Hindlimb muscle (tissue), 1 donor: ENCODE results near the gene ATG7. TPM values are rescaled to one million over a fixed set of nuclear protein-coding genes. Genes with fewer than 3 reads are reported as not detected.

Experiments used
- DNase-seq: peaks from one replicate; pipeline ENCODE4 v3.0.0-alpha.2; 2013
- polyA plus RNA-seq: library from polyadenylated mRNA; unstranded; fragments of 120-200 nt; gene quantifications from one replicate; pipeline ENCODE4 v1.2.1, GENCODE V29; 2013; ENCODE audit not compliant: insufficient read length

Gene ATG7
- polyA plus RNA-seq, 1 donor: 15.0 TPM

- no peak for DNase-seq
Observed at GRCh38 chr3:11363715-11364114, 91.5 kb downstream of the ATG7 start.

GRCh38 chr3:11364181-11364580 is 92.0 kb downstream of the ATG7 start:
- DNase-seq: no peak

- peak; percentile 58 for DNase-seq
Observed at GRCh38 chr3:11367143-11367693, 95.0 kb downstream of the ATG7 start.

GRCh38 chr3:11370191-11370590 is 98.0 kb downstream of the ATG7 start:
- peak; percentile 74 for DNase-seq

GRCh38 chr3:11370966-11371365 is 98.8 kb downstream of the ATG7 start:
- DNase-seq: no peak

- DNase-seq: no peak
Observed at GRCh38 chr3:11371747-11372146, 99.5 kb downstream of the ATG7 start.

DNA sequence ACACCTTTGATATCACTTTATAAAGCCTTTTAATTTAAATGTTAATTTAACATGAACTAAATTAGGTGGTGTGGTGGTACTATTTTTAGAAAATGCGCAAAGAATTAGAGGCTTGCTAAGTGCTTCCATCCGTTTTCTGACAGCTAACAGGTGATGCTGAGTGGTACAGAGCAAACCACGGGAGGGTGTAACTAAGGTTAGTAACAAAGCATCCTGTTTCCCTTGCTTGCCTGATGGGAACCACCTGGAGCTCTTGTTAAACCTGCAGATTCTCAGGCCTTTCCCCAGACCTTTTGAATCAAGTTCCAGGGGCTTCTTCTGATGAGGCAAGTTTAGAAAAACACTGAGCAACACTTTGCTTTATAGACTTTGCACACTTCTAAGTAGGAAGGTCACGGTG is 101.0 kb downstream of the ATG7 start:
- DNase-seq: no peak

DNA sequence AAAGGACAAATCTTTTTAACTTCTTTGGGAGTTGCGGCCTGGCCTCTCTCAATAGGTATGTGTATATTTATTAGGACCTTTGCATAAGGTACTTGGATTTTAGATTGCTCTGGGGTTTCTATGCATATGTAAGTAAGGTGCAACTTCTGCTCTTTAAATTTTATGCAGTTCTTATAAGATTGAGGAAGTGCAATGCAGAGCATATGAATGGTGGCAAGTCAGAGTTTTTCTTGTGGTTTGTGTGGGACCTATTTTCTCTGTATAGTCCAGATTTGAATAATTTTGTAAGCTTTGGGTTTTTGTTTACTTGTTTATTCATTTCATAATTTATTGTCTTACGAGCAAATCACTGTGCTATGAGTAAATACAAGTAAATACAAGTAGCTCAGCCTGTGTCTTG is 101.5 kb downstream of the ATG7 start:
- DNase-seq: no peak

- no peak for DNase-seq
Observed at GRCh38 chr3:11375333-11376088, 103.3 kb downstream of the ATG7 start.

DNA sequence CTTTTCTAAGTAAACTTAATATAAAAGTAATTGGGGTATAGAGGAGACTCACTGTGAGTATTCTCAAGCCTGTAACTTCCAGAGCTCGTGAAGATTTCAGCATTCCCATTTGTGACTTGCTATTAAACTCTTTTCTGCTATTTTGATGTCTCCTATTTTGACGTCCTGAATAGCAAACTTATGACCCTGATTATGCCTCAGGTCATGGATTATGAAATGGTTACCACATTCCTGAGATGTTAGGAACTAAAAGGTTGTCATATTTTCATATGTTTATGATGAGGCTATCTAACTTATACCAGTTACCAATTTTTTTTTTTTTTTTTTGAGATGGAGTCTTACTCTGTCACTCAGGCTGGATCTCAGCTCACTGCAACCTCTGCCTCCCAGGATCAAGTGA is 105.5 kb downstream of the ATG7 start:
- DNase-seq: no peak

DNA sequence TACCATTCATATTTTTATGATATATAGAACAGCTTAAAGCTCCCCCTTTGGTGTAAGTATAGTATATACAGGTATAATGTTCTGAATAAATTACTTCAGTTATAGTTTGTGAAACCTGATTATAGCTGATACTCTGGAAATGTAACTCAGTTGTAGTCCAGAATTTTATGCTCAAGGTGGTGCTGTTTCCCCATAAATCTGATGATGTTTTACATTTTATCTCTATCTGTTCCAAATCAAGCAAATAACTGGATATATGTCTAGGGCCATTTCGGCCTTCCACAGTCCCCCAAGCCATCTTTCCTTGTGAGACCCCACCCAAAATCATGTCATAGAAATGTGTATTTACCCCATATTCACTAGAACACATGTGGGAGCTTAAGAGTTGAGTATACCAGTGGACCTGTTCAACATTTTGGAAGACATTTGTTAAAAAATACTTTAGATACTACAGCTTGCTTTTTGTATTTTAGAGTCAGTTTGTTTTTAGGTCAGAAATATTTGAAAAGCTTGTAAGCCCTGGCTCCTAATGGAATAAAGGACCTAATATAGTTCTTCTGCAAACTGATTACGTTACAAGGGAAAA is 107.1 kb downstream of the ATG7 start:
- peak; percentile 72 for DNase-seq

- no peak for DNase-seq
Observed at GRCh38 chr3:11379824-11380701, 107.9 kb downstream of the ATG7 start.

DNA sequence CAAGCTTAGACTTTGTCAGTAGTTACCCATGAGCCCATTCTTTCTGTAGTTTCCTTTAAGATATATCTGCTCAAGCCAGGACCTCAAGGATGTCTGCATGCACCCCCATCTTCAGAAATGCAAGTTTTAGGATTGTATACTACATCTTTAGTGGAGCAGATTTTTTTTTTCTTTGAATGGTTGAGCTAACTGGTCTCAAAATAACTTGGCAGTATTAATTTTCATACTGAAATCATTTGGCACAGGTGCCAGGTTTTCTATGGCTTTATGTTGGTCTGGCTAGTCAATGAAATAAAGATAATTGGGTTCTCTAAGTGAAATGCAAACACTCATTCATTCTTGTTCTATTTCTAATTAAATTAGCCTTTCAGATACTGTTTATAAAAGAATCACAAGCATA is 108.9 kb downstream of the ATG7 start:
- DNase-seq: no peak

DNA sequence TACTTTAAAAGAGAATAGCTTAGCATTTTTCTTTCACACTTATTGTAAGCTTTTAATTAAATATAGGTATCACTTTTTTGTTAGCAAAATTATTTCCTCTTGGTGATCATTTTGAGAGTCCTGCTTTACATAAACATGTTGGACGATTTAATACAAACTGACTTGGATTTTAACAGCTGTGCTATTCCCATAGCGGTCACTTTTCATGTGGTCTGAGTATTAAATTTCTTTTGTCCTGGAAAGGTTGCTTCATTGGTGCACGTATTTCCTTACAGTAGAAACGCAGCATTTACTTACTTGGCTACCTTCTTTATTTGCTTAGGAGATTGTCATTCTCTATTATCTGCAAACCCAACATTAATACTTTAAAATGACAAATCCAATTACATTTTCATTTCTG is 109.4 kb downstream of the ATG7 start:
- no peak for DNase-seq

DNA sequence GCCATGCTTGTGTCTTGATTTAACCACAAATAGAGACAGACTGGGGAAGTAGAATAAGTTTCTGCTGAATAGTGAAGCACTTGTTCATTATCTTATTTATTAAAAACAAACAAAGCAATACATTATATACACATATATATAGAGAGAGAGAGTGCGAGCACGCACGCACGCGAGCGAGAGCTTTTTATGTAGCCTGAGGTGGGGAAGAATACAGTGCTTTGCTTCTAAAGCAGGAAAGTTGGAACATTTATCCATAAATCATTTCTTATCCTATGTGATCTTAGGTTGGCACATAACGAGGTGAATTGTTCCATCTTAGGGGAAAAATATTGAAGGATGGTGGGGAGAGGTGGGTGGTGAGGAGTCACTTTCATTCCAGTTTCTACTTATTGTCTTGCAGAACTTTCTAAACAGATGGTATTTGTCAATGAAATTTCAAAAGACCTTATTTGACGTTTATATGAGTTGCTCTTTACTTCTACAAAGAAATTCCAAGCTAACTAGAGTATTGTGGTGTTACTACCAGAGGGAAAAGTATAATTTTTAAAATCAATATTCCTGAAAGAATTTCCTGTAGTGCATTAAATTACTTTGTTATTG is 110.0 kb downstream of the ATG7 start:
- DNase-seq: no peak

- no peak for DNase-seq
Observed at GRCh38 chr3:11384074-11384473, 111.9 kb downstream of the ATG7 start.

GRCh38 chr3:11385326-11385725 is 113.1 kb downstream of the ATG7 start:
- no peak for DNase-seq

GRCh38 chr3:11385891-11386290 is 113.7 kb downstream of the ATG7 start:
- peak; percentile 57 for DNase-seq

DNA sequence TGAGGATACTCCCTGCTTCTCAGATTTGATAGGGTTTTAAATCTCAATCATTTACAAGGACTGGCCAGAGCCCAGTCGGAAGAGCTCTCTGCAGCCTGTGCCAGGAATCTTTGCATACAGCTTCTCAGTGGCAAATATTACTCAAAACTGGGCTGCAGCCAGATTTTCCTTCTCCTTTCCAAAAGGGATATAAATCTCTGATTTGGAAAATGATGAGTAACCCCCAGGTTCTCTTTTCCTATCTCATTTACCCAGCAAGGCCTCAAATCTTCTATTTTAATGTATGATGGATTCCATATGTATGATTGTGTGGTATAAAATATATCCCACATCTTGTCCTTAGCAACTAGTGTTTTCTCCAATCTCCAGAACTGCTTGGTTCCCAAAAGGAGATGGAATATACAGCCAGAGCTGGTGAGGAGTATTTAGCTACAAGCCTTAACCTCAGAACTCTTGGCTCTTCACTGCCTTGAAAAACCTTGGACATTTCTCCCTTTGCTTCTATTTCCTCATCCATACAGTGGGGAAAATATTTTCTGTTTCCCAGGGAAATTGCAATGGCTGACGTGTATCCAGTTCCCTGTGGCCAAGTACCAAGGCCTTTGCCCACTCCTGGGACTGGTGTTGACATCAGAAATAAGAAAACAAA is 114.4 kb downstream of the ATG7 start:
- peak; percentile 73 for DNase-seq

DNA sequence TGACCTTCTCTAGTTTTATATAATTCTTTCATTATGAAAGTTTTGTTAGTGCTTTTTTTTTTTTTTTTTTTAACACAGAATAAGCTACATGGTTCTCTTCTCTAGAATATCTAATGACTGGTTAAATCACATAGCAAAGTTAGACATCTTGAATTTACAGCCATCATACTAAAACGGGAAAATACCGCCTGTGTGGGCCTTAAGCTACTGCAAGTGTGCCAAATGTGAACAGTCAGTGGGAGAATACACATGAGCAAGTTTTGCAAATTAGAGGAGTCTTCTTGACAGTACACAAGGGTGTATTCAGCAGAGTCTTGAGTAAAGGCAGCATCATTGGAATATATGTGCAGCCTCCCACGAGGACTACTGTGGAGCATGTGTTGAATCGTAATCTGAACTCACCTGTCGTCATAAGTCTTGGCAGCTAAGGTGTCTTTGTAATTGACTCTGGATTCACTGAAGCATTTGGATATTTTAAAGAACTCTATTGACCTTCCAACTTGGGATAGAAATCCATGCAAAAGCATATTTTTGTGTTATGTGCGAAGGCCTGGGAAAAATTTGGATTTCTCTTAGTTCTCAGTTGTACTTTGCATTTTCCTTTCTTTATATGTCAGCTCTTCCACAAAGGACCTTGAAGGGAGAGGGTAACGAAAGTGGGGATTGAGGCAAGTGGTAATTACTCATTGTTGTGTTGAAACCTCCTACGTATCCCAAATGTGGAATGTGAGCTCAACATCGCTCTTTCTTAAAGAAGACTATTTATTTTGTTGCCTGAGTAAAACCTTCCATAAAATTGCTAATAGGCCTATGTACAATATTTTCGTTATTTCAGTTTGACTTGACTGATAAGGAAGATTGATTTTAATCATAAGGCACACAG is 117.4 kb downstream of the ATG7 start:
- no peak for DNase-seq
